ENCODE data around the gene FARS2. TPM values are rescaled to one million over a fixed set of nuclear protein-coding genes. Genes with fewer than 3 reads are reported as not detected.

Gene FARS2
- total RNA-seq, 1 donor from 2014 or later = 36.6 TPM

GRCh38 chr6:5287205-5287965 lies 26.1 kb downstream of the FARS2 start:
- peak; percentile 52 for DNase-seq

- DNase-seq = no peak
Measured at GRCh38 chr6:5287966-5288297, 26.6 kb downstream of the FARS2 start.

GRCh38 chr6:5290097-5290496 lies 28.8 kb downstream of the FARS2 start:
- no peak for DNase-seq

- no peak for DNase-seq
Measured at GRCh38 chr6:5290500-5290899, 29.2 kb downstream of the FARS2 start.

- no peak for DNase-seq
Measured at GRCh38 chr6:5292154-5292553, 30.8 kb downstream of the FARS2 start.

DNA sequence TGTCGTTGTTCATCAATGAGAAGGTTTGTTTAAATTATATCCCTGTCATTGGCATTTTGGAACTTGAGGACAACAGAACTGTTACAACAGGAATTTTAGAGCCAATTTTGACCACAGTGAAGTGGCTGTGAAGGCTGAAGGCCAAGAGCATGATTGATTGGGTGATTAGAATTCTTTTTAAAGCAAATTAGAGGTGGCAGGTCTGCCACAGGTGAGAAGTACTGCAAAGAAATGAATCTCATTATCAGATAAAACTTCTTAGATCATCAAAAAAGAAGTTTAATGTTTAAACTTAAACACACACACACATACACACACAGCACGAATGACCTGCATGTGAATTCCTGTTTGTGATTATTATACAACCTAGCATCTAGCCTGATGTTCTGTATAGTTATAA lies 32.4 kb downstream of the FARS2 start:
- no peak for DNase-seq

DNA sequence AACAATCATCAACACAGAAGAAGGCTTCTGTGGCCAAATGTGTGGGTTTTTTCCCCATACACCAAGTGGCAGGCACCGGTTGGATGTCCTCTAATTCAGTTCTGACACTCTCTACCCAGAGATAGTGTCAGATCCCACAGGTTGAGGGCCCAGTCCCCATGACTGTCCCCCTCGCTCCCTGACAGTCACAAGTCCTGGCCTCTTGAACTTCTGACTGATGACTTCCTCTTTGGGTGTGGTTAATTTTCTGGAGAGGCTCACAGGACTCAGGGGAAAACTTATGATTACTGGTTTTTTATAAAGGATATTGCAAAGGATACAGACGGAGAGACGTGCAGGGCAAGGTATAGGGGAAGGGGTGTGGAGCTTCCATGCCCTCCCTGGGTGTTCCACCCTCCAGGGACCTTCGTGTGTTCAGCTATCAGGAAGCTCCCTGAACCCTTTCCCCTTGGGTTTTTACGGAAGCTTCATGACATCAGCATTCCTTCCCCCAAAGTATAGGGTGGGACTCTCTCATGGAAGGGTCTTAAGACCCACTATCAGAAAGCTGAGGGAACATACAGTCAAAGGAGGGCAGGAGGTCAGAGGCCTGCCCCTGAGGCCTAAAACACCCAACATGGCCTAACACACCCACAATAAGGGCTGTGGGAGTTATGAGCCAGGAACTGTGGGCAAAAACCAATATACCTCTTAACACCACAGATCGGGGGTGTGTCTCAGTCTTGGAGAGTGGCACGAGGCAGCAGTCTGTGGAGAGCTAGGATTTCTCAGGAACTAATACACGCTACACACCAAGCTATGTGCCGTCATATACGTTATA lies 33.3 kb downstream of the FARS2 start:
- DNase-seq = no peak

DNA sequence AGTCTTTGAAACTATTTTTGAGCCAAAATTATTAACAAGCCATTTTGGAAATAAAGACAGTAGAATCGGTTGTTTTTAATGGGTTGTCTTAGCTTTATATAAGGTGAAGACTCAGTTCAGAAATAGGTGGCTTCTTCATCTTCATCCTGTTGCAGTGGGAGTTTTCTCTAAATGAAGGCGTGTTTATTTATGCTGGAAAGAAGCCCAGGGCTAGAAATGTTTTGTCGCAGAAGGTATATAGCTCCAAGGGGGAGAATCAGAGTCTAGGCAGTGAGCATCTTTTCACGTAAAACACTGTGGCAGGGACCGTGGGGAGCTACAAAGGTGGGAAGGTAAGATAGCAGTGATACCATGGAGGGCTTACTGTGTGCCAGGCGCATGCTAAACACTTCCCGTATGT lies 34.3 kb downstream of the FARS2 start:
- peak; percentile 13 for DNase-seq

DNA sequence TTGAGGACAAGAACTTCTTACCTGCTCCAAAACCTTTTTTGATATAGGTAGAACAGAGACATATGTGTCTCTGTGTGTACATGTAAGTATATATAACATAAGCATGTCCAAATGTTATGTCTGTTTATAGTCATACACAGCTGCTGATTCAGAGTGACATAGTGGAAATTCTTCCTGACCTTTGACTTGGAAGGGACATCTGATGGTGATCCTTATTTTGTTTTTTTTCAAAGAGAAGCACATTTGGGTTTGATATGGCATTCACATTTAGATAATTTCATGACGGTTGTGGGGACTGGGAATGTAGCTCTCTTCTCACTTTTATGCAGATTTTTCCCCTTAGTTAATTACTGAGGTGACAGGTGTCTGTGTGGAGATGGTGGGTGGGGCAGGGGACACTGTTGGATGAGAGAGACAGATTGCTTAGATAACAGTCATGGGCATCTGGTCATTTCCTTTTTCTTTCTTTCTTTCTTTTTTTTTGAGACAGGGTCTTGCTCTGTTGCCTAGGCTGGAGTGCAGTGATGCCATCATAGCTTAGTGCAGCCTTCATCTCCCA lies 39.0 kb downstream of the FARS2 start:
- no peak for DNase-seq

GRCh38 chr6:5302220-5302946 lies 41.1 kb downstream of the FARS2 start:
- DNase-seq = no peak

DNA sequence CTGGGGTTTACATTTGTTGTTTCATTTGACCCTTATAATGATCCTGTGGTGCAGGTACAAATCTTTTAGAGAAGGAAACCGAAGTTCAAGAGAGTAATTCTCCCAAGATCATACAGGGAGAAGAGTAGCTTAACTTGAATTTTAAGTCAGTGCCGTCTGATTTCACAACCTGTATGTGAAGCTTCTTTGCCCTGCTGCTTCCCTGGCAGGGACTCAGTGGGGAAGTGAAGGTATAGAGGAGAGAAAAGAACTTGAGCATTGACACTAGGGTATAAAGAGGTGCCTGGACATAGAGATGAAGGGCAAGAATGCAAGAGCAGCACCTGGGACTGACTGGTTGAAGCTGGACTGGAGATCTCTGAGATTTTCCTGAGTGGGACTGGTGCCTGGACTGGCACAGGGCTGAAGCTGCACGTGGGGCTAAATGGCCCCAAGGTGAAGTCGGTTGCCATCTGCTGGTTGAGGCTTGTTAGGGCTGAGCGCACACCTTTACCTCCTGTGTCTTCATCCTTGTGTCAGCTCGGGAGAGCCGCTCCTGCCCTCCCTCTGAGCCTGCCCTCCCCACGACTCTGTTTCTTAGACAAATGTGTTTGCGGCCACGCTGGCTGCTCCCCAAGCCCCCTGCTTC lies 41.8 kb downstream of the FARS2 start:
- DNase-seq = peak; percentile 60

- DNase-seq = no peak
Measured at GRCh38 chr6:5303682-5304081, 42.4 kb downstream of the FARS2 start.

DNA sequence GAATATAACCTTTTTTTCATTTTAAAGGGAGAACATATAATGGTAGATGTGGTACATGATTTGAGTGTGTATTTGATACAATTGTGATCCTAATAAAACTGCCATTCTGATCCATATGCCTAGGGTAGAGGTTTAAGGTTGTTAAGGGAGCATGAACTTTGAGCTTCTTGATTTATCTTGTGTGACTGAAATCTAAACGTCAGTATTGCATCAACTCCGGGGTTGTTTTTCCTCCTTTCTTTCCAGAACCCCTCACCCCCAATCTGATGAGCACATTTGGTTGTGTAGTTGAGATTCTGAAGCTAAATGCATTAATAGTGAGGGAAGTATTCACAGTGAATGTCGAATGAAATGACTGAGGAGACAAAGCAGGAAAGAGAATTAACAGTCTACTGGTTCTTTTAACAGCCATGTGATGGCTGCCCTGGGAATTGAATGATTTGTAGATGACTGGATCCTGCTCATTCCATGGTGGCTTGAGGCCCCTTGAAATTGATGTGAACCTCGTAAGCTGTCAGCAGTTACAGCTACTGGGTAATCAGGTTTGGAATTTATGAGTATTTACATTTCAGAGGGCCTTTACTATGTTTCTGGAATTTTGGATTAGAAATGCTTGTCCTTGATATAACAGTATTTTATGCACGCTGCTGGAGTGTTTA lies 44.8 kb downstream of the FARS2 start:
- no peak for DNase-seq

GRCh38 chr6:5307058-5307457 lies 45.7 kb downstream of the FARS2 start:
- DNase-seq = no peak

GRCh38 chr6:5308066-5308465 lies 46.8 kb downstream of the FARS2 start:
- peak; percentile 10 for DNase-seq

- no peak for DNase-seq
Measured at GRCh38 chr6:5314191-5314865, 53.0 kb downstream of the FARS2 start.

DNA sequence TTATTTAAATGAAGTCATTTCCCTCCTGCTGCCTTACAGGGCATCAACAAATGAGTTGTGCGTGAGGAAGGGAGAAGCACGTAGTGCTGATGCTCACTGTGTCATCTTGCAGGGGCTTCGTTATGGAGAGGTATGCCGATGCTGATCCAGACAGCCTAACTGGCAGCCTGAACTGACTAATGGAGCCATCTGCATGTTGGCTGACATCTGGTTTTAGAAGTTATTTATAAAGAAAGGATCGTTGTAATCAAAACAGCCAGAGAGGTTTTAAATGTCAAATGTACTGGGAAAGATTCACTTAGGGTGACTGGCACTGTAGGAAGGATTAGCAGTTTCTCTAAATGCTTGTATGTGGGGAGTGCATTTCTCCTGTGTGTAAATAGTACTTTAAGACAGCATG lies 54.6 kb downstream of the FARS2 start:
- DNase-seq = no peak

GRCh38 chr6:5316951-5317350 lies 55.6 kb downstream of the FARS2 start:
- no peak for DNase-seq

DNA sequence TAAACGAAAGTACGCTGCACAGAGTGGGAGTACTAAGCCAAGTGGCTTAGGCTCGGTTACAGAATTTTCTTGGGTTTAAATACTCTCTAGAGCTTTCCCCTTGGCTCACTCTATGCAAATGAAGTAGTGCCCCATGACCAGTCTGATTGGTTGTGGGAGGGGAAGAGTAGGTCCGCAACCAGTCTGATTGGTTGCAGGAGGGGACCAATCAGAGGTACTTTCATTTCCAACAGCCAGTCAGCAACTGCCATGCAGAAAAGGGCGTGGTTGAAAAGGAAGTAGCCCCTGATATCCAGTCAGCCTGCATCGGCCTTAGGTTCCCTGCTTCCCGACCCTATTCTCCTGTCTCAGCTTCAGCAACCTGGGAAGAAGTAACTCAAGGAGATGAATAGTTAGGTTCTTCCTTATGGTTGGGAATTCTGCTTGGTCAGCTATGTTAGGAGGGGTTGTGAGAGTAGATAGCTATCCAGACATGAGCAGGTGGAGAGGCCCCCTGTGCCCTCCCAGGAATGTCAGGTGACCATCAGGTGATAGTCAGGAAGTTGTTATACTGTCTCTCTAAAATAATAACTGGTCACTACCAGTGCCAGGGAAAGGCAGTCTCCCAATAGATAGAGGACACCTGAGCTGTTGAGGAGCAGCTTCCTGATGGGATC lies 57.4 kb downstream of the FARS2 start:
- no peak for DNase-seq

DNA sequence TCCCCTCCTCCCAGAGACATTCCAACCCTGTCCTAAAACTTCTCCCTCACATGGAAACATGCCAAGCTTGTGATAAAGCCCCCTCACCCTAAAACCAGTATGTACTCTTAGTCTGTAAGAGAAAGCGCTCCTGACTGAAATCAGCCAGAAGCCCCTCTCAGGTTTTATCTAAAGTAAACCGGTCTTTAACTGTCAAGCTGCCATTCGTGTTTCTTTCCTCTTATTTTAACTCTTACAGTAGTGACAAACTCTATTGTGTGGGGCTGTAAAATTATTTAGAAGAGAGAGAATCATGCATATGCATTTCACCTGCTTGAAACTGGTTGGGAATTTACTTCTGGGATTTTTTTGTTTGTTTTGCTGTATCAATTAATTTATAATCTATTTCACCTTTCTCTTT lies 62.7 kb downstream of the FARS2 start:
- DNase-seq = no peak

DNA sequence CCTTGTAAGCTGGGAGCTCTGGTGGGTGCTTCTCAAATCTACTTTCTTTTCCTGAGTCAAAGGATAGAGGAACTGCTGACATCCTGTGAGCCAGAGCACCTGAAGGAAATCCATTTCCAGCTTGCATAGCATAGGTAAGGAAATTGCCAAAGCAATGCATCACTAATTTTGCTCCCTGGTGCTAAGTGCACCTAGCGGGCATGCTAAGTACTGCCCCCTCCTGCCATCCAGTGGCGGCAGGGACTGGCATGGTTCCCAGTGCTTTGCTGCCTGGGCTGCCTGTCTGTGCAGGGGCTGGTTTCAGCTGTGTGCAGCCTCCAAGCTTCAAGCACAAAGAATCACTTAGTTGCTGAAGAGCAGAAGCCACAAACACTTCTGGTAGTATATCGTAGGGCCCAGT lies 63.9 kb downstream of the FARS2 start:
- peak; percentile 13 for DNase-seq
